CD4-positive, alpha-beta T cell treated with Interleukin-12 subunit alpha and Interleukin-12 subunit beta, for 1 hour (primary cell): ENCODE data around the gene PES1.
"Not testable (repeated sequence)": the region's sequence is repeated elsewhere in the genome, so short reads cannot be mapped to it uniquely, and the experiment has no call there.

Source experiments
- DNase-seq: peaks from one replicate; pipeline ENCODE4 v3.0.0-alpha.2; 2020

The PES1 gene

GRCh38 chr22:30574095-30574981, 17.4 kb downstream of the PES1 start, which contains the start of gene GAL3ST1:
Gene GAL3ST1, minus strand, starts transcription at chr22:30574665. Its CDS starts 17,273 bp downstream, at chr22:30557392.
- no peak for DNase-seq

GRCh38 chr22:30573594-30574094, 18.1 kb downstream of the PES1 start:
- DNase-seq: no peak

GRCh38 chr22:30572840-30573593, 18.7 kb downstream of the PES1 start:
- DNase-seq: no peak

- no peak for DNase-seq
Measured at GRCh38 chr22:30572210-30572609, 19.5 kb downstream of the PES1 start.

GRCh38 chr22:30569674-30570202, 22.0 kb downstream of the PES1 start:
- no peak for DNase-seq

- no peak for DNase-seq
Measured at GRCh38 chr22:30568137-30568805, 23.4 kb downstream of the PES1 start.

GRCh38 chr22:30567277-30567676, 24.4 kb downstream of the PES1 start:
- not testable (repeated sequence) for DNase-seq

GRCh38 chr22:30566125-30566524, 25.6 kb downstream of the PES1 start:
- DNase-seq: no peak

GRCh38 chr22:30565341-30565740, 26.4 kb downstream of the PES1 start:
- DNase-seq: no peak

GRCh38 chr22:30564761-30565119, 27.0 kb downstream of the PES1 start:
- no peak for DNase-seq

GRCh38 chr22:30564045-30564760, 27.5 kb downstream of the PES1 start:
- DNase-seq: no peak

GRCh38 chr22:30562366-30562765, 29.3 kb downstream of the PES1 start:
- no peak for DNase-seq

GRCh38 chr22:30561402-30562189, 30.1 kb downstream of the PES1 start:
- no peak for DNase-seq

- DNase-seq: not testable (repeated sequence)
Measured at GRCh38 chr22:30560643-30561202, 31.0 kb downstream of the PES1 start.

GRCh38 chr22:30559889-30560288, 31.8 kb downstream of the PES1 start:
- no peak for DNase-seq

- no peak for DNase-seq
Measured at GRCh38 chr22:30557243-30557642, 34.5 kb downstream of the PES1 start.

- no peak for DNase-seq
Measured at GRCh38 chr22:30556388-30556787, 35.3 kb downstream of the PES1 start.

- DNase-seq: no peak
Measured at GRCh38 chr22:30555282-30556210, 36.2 kb downstream of the PES1 start.

- DNase-seq: no peak
Measured at GRCh38 chr22:30553971-30554370, 37.7 kb downstream of the PES1 start.

GRCh38 chr22:30552719-30553118, 39.0 kb downstream of the PES1 start:
- no peak for DNase-seq
